NCI-H510A (cell line): ENCODE measurements around the gene SCP2.
"Not testable (repeated sequence)": the region's sequence is repeated elsewhere in the genome, so short reads cannot be mapped to it uniquely, and the experiment has no call there.

Source experiments
- DNase-seq: peaks from one replicate; lab custom pipeline; 2025; lab: John Stamatoyannopoulos, UW

Gene SCP2

GRCh38 chr1:52916241-52916975 lies 10.7 kb upstream of the SCP2 start:
- no peak for DNase-seq

GRCh38 chr1:52917156-52917555 lies 9.9 kb upstream of the SCP2 start:
- DNase-seq: no peak

GRCh38 chr1:52917581-52917980 lies 9.5 kb upstream of the SCP2 start:
- DNase-seq: no peak

- DNase-seq: no peak
These were observed 8.9 kb upstream of the SCP2 start for GRCh38 chr1:52918201-52918600.

- no peak for DNase-seq
These were observed 7.9 kb upstream of the SCP2 start for GRCh38 chr1:52919051-52919722.

- DNase-seq: no peak
These were observed 7.2 kb upstream of the SCP2 start for GRCh38 chr1:52919723-52920483.

GRCh38 chr1:52920791-52921291 lies 6.2 kb upstream of the SCP2 start:
- no peak for DNase-seq

GRCh38 chr1:52925571-52926005 lies 1.5 kb upstream of the SCP2 start:
- no peak for DNase-seq

GRCh38 chr1:52926864-52927211 lies 238 bp upstream of the SCP2 start:
- no peak for DNase-seq

- no peak for DNase-seq
These were observed 934 bp downstream of the SCP2 start for GRCh38 chr1:52928015-52928404.

GRCh38 chr1:52929019-52929418 lies 1.9 kb downstream of the SCP2 start:
- no peak for DNase-seq

GRCh38 chr1:52937433-52938182 lies 10.5 kb downstream of the SCP2 start:
- DNase-seq: no peak

- DNase-seq: no peak
These were observed 11.0 kb downstream of the SCP2 start for GRCh38 chr1:52938183-52938451.

- DNase-seq: no peak
These were observed 16.9 kb downstream of the SCP2 start for GRCh38 chr1:52943876-52944416.

GRCh38 chr1:52944566-52944965 lies 17.5 kb downstream of the SCP2 start:
- DNase-seq: no peak

- no peak for DNase-seq
These were observed 20.4 kb downstream of the SCP2 start for GRCh38 chr1:52947490-52947889.

- DNase-seq: not testable (repeated sequence)
These were observed 22.5 kb downstream of the SCP2 start for GRCh38 chr1:52949602-52950001.

- DNase-seq: no peak
These were observed 25.0 kb downstream of the SCP2 start for GRCh38 chr1:52952112-52952511.

- DNase-seq: no peak
These were observed 28.3 kb downstream of the SCP2 start for GRCh38 chr1:52955129-52955970.

GRCh38 chr1:52963101-52963500 lies 36.0 kb downstream of the SCP2 start:
- DNase-seq: no peak

GRCh38 chr1:52967666-52968065 lies 40.6 kb downstream of the SCP2 start:
- no peak for DNase-seq
